ENCODE data around the gene ZGLP1. TPM values are rescaled to one million over a fixed set of nuclear protein-coding genes. Genes with fewer than 3 reads are reported as not detected.
"Not testable (repeated sequence)": the region's sequence is repeated elsewhere in the genome, so short reads cannot be mapped to it uniquely, and the experiment has no call there.

The ZGLP1 gene
- polyA plus RNA-seq, 1 donor, result 5.0 TPM

DNA sequence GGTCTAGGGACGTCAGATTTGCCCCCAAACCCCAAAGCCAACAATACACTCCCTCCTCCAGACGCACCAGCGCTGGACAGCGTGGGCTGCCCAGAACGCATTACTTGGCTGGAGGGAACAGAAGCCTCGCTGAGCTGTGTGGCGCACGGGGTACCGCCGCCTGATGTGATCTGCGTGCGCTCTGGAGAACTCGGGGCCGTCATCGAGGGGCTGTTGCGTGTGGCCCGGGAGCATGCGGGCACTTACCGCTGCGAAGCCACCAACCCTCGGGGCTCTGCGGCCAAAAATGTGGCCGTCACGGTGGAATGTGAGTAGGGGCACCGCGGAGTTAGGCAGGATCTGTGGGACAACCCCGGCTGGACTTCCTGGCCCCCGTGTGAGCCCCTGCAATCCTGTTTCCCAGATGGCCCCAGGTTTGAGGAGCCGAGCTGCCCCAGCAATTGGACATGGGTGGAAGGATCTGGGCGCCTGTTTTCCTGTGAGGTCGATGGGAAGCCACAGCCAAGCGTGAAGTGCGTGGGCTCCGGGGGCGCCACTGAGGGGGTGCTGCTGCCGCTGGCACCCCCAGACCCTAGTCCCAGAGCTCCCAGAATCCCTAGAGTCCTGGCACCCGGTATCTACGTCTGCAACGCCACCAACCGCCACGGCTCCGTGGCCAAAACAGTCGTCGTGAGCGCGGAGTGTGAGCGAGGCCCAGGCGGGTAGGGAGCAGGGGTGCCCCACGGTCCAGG is 15.8 kb downstream of the ZGLP1 start:
- DNase-seq, result no peak

DNA sequence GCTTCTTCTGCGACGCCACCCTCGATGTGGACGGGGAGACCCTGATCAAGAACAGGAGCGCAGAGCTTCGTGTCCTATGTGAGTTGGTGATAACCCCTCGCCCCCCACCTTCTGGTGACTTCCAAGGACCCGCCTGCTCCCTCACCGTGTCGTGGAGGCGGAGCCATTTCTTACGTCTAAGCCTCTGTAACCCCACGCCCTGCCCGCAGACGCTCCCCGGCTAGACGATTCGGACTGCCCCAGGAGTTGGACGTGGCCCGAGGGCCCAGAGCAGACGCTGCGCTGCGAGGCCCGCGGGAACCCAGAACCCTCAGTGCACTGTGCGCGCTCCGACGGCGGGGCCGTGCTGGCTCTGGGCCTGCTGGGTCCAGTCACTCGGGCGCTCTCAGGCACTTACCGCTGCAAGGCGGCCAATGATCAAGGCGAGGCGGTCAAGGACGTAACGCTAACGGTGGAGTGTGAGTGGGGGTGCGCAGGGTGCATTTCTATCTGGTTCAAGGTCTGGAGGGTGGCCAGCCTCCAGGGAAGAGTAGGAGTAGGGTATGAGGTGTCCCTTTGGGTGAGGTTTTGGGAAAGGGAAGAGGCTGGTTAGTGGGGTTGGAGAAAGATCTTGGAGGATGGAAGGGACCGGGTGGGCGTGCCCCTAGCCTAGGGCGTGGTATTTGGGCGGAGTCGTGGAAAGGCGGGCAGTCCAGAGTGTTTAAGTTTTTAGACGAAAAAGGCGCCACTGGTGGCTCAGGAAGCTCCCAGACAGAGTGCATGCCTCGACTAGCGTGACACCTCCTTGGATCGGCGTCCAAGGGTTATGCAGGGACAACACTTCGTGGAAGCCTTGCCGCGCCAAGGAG is 16.6 kb downstream of the ZGLP1 start:
- no peak for DNase-seq

DNA sequence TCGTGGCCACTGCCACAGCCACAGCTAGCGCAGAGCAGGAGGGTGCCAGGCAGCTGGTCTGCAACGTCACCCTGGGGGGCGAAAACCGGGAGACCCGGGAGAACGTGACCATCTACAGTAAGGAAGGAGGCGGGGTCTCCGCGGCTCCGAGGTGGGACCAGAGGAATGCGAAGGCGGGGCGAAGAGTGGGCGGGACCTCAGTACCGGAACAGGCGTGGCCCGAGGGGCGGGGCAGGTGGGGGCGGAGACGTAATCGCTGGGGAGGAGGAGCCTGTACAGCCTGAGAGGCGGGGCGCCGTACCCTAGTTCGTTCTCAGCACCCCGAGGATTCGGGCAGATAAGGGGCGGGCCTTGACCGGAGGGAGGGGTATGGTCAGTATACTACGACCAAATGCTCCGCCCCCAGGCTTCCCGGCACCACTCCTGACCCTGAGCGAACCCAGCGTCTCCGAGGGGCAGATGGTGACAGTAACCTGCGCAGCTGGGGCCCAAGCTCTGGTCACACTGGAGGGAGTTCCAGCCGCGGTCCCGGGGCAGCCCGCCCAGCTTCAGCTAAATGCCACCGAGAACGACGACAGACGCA is 17.3 kb downstream of the ZGLP1 start:
- no peak for DNase-seq

DNA sequence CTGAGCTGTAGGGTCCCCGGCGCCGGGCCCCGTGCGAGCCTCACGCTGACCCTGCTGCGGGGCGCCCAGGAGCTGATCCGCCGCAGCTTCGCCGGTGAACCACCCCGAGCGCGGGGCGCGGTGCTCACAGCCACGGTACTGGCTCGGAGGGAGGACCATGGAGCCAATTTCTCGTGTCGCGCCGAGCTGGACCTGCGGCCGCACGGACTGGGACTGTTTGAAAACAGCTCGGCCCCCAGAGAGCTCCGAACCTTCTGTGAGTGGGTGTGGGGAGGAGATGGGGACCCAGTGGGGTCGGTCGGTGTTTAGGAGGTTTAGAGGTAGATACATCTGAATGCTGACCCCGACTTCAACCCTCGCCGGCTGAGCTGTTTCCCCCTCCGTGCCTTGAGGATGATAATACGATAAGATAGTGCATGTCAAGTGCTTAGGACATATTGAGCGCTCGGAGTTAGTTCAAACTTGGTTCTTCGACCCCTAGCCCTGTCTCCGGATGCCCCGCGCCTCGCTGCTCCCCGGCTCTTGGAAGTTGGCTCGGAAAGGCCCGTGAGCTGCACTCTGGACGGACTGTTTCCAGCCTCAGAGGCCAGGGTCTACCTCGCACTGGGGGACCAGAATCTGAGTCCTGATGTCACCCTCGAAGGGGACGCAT is 17.9 kb downstream of the ZGLP1 start:
- no peak for DNase-seq

DNA sequence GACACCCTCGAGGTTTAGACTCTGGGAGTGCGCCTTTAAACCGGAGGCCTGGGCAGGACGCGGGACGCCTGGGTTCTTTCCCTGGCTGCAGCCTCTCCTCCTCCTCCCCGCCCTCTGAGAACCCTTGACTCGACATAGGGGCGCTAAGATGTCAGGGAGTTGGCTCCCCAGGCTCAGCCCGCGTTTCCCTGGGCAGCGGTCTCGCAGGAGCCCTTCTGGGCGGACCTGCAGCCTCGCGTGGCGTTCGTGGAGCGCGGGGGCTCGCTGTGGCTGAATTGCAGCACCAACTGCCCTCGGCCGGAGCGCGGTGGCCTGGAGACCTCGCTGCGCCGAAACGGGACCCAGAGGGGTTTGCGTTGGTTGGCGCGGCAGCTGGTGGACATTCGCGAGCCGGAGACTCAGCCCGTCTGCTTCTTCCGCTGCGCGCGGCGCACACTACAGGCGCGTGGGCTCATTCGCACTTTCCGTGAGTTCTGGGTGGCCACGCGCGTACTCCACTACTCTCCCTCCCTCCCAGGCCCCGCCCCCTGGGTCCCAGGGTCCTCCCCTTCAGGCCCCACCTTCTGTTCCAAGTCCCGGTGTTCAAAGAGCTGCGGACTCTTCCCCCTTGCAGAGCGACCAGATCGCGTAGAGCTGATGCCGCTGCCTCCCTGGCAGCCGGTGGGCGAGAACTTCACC is 18.6 kb downstream of the ZGLP1 start:
- DNase-seq, result no peak

DNA sequence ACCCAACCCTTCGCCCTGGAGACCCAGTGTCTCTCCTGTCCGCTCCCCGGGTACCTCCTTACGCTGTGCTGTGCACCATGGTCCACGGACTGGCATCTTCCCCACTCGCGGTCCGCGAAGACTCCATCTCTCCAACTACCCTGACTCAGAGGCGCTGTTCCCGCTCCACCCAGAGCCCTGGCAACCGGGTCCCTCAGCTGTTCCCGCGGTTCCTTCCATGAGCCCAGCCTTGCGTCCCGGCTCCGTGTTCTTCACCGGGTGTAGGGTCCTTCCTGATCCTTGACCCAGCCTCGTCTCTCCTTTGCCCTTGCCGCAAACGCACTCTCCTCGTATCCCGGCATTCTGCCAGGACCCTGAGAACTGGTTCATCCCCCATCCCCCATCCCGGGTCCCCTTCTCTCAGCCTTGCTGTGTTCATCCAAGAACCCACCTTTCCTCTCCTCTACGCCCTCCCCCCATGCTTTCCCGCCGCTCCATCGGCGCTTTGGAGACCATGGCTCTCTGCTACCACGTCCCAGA is 19.2 kb downstream of the ZGLP1 start:
- DNase-seq, result no peak

DNA sequence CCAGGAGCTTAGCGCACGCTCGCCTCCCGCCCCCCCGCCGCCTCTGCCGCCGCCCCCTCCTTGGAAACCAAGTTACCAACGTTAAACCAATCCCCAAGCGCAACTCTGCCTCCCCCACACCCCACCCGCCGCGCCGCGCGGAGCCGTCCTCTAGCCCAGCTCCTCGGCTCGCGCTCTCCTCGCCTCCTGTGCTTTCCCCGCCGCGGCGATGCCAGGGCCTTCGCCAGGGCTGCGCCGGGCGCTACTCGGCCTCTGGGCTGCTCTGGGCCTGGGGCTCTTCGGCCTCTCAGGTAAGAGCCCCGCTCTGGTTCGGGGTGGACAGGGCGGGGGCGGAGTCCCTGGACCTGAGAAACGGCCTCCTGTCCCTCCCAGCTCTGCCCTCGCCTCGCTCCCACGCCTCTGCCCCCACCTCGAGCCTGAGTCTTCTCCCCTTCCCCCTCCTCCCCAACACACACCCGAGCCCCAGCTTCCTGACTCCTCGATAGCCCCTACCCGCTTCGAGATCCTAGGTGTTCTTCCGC is 19.7 kb downstream of the ZGLP1 start, which contains the start of gene ICAM5:
ICAM5 (plus strand) TSS at position 117 of the 521 bp plus-strand sequence; CDS start at position 209, 92 bp downstream.
- DNase-seq, result no peak

DNA sequence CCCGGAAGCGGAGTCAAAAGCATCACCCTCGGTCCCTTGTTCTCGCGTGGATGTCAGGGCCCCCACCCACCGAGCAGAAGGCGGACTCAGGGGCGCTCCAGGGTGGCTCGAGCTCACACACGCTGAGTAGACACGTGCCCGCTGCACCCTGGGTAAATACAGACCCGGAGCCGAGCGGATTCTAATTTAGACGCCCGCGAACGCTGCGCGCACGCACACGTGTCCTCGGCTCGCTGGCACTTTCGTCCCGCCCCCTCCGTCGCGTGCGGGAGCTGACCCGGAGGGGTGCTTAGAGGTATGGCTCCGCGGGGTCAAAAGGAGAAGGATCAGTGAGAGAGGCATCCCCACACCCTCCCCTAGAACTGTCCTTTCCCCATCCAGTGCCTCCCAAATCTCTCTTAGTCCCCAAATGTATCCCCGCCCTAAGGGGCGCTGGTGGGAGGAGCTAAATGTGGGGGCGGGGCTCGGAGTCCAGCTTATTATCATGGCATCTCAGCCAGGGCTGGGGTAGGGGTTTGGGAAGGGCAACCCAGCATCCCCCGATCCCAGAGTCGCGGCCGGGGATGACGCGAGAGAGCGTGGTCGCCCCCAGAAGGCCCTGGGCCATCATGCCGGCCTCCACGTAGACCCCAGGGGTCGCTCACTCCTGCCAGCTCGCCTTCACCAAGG is 20.3 kb downstream of the ZGLP1 start:
- no peak for DNase-seq

DNA sequence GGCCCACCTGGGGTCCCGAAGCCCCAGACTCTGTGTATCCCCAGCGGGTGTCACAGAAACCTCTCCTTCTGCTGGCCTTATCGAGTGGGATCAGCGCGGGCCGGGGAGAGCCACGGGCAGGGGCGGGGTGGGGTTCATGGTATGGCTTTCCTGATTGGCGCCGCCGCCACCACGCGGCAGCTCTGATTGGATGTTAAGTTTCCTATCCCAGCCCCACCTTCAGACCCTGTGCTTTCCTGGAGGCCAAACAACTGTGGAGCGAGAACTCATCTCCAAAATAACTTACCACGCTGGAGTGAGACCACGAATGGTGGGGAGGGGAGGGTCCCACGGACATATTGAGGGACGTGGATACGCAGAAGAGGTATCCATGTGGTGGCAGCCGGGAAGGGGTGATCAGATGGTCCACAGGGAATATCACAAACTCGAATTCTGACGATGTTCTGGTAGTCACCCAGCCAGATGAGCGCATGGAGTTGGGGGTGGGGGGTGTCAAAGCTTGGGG is 20.9 kb downstream of the ZGLP1 start:
- DNase-seq, result no peak

DNA sequence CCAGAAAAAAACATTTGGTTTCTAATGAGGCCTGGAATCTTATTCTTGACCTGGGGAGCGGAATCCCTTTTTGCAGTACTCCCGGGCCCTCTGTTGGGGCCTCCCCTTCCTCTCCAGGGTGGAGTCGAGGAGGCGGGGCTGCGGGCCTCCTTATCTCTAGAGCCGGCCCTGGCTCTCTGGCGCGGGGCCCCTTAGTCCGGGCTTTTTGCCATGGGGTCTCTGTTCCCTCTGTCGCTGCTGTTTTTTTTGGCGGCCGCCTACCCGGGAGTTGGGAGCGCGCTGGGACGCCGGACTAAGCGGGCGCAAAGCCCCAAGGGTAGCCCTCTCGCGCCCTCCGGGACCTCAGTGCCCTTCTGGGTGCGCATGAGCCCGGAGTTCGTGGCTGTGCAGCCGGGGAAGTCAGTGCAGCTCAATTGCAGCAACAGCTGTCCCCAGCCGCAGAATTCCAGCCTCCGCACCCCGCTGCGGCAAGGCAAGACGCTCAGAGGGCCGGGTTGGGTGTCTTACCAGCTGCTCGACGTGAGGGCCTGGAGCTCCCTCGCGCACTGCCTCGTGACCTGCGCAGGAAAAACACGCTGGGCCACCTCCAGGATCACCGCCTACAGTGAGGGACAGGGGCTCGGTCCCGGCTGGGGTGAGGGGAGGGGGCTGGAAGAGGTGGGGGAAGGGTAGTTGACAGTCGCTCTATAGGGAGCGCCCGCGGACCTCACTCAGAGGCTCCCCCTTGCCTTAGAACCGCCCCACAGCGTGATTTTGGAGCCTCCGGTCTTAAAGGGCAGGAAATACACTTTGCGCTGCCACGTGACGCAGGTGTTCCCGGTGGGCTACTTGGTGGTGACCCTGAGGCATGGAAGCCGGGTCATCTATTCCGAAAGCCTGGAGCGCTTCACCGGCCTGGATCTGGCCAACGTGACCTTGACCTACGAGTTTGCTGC is 22.5 kb downstream of the ZGLP1 start, which contains the start of gene ICAM4:
ICAM4 (plus strand) TSS at position 153 of the 935 bp plus-strand sequence; CDS start at position 211, 58 bp downstream.
- no peak for DNase-seq

DNA sequence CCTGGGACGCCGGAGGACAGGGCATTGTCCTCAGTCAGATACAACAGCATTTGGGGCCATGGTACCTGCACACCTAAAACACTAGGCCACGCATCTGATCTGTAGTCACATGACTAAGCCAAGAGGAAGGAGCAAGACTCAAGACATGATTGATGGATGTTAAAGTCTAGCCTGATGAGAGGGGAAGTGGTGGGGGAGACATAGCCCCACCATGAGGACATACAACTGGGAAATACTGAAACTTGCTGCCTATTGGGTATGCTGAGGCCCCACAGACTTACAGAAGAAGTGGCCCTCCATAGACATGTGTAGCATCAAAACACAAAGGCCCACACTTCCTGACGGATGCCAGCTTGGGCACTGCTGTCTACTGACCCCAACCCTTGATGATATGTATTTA is 24.2 kb downstream of the ZGLP1 start:
- DNase-seq, result no peak

DNA sequence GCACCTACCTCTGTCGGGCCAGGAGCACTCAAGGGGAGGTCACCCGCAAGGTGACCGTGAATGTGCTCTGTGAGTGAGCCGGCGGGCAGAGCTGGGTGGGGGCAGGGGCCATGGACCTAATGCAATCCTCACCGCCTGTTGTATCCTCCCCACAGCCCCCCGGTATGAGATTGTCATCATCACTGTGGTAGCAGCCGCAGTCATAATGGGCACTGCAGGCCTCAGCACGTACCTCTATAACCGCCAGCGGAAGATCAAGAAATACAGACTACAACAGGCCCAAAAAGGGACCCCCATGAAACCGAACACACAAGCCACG is 24.7 kb downstream of the ZGLP1 start:
- no peak for DNase-seq

DNA sequence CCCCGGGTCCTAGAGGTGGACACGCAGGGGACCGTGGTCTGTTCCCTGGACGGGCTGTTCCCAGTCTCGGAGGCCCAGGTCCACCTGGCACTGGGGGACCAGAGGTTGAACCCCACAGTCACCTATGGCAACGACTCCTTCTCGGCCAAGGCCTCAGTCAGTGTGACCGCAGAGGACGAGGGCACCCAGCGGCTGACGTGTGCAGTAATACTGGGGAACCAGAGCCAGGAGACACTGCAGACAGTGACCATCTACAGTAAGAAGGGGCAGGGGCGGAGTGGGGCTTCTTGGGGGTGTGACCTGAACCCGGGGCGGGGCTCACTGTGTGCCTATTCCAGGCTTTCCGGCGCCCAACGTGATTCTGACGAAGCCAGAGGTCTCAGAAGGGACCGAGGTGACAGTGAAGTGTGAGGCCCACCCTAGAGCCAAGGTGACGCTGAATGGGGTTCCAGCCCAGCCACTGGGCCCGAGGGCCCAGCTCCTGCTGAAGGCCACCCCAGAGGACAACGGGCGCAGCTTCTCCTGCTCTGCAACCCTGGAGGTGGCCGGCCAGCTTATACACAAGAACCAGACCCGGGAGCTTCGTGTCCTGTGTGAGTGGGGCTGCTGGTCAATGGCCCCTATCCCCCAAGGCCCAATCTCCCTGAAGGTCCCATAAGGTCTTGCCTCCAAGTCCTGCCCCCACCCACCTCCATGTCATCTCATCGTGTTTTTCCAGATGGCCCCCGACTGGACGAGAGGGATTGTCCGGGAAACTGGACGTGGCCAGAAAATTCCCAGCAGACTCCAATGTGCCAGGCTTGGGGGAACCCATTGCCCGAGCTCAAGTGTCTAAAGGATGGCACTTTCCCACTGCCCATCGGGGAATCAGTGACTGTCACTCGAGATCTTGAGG is 25.3 kb downstream of the ZGLP1 start:
- DNase-seq, result no peak

DNA sequence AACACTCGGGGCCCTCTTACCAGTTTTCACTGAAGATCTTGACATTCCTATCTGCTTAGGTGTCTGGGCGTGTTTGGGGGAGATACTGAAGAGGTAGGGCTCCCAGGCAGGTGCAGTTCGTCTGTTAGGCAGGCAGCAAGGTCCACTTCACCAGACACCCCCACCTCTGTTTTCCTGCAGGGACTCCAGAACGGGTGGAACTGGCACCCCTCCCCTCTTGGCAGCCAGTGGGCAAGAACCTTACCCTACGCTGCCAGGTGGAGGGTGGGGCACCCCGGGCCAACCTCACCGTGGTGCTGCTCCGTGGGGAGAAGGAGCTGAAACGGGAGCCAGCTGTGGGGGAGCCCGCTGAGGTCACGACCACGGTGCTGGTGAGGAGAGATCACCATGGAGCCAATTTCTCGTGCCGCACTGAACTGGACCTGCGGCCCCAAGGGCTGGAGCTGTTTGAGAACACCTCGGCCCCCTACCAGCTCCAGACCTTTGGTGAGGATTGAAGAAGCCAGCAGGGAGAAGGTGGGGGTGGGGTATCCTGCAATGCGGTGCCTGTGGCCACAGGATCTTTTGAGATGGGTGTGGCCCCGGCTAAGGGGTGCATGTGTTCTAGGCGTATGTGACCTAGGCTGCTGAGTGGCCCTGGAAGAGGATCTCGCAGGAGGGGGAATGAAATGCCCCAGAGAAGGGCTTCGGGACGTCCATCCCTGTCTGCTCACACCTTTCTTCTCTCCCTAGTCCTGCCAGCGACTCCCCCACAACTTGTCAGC is 26.1 kb downstream of the ZGLP1 start:
- DNase-seq, result no peak

DNA sequence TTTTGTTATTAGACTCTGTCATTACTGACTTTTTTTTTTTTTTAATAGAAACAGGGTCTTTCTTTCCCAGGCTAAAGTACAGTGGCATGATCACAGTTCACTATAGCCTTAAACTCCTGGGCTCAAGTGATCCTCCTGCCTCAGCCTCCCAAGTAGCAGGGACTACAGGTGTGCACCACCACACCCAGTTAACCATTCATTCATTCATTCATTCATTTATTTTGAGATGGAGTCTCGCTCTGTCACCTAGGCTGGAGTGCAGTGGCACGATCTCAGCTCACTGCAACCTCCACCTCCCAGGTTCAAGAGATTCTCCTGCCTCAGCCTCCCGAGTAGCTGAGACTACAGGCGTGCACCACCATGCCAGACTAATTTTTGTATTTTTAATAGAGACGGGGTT is 27.6 kb downstream of the ZGLP1 start:
- DNase-seq, result not testable (repeated sequence)

DNA sequence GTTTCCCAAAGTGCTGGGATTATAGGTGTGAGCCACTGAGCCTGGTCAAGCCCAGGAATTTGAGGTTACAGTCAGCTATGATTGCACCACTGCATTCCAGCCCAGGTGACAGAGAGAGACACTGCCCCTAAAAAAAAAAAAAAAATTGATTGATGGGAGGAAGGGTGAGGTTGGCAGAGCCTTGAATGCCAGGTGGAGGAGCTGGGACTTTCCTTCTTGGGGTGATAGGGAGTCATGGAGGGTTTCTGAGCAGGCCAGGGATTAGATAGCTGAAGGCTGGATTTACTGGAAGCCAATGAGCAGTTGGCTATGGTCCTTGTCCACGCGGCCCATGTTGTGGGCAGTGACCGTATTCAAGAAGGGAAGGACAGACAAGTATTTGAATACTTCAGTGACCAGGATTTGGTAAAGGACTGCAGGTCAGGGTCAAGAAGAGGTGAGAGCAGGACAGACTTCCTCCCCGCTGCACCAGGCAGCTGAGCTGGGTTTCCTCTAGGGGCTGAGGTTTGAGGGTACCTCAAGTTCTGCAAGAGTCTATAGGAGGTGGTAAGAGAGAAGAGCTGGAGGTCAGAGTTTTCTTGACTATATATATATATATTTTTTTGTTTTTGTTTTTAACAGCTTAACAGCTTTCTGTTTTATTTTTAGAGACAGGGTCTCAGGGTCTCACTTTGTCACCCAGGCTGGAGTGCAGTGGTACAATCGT is 29.7 kb downstream of the ZGLP1 start:
- DNase-seq, result no peak

DNA sequence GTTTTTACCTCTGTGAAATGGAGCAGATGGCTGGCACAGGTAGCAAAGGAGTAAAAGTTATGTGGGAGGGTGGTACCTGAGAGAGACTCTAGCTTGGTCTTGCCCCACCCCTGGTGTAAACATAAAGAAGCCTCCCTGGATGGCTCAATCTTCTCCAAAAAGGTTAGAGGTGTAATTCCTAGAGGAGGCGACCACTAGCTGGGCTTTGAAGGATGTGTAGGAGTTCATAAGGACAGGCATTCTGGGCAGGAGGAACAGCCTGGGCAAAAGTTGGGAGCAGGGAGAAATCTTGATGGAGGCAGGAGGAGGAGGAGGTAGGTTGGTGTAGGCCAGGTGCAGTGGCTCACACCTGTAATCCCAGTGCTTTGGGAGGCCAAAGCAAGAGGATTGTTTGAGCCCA is 30.7 kb downstream of the ZGLP1 start:
- DNase-seq, result no peak
